Endometrium (tissue), 2 donors: ENCODE results near the gene OR2S2.

Experiments used
- FAIRE-seq: peaks from 2 replicates; lab custom pipeline; 2012; peaks lifted over from hg19 to GRCh38; lab: Jason Lieb, UNC
- donor health status: control.
- donor health status: control.

Gene OR2S2

DNA sequence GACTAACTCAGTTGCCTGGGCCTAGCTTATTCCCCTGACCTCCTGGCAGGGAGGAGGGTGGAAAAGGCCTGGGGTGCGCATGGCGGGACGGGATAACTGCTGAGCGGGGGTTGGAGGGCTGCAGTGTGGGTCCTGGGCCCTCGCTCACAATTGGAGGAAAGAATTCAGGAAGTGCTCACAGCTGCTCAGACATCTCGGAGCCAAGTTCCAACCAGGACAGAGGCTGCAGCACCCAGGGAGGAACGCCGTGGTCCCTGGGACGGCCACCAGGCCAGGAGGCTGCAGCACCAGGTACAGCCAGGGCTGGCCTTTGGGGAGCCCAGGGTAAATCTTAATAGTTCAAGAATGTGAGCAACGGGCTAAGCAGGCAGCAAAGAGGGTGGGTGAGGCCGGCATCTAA lies 48.7 kb downstream of the OR2S2 start, which contains the start of gene SPAAR:
TSS of gene SPAAR (plus strand) at position 217 of the 400 bp plus-strand sequence. CDS start 974 bp downstream, outside the sequence.
- no peak for FAIRE-seq

DNA sequence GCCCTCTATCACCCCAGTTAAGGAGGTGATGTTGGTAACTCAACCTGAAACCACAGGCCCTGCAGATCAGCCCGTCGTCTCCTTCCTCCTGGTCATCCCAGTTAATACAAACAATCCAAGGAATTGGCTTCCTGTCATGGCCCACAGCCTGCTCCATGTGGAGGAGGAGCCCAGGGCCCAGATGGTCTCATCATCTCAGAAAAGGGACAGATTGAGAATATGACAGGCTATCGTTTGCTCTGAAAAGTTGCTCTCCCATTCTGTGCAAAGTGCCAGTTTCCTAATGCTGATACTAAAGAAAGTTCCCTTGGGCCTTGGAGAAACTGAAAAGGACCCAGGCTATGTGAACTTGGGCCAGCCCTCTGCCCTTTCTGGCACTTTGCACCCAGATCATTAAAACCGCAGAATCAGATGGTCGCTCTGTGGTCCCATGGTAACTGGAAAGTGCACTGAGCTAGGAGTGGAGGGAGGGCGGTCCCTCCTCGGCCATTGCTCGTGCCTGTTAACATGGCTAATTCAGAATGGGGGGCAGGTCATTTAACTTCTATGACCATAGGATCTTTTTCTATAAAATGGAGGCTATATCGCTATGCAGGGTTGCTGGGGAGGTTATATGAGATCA lies 49.3 kb downstream of the OR2S2 start:
- no peak for FAIRE-seq

DNA sequence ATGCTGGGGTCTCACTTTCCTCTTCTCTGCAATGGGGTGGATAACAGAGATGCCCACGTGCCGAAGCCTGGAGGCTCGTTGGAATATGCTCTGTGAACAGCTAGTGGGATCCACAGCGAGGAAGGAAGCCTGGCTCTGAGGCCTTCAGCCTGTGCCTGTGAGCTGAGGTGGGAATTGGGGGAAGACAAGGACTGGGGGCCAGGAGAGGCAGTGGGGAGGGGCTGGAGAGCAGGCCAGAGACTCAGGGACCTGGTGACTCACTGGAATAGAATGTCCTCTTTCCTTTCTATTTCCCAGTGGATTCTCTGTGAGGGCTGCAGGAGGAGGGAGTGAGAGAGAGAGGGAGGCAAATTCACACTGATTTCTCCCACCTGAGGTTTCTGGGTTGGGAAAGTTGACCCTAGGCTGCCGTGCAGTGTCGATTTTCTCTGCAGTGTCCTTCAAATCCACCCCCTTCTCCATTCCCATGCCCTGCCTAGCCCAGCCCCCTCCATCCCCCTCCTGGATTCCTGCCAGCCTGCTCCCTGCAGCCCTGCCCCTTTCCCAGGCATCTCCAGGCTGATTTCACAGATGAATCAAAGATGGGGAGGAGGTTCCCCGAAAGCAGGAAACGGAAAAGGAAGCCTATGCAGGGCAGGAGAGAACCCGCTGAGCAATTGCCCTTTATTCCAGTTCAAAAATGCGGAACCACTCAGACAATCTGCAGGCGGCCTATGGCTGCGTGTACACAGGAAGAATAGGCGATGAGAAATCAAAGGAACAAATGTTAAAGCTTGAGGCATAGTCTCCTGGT lies 50.0 kb downstream of the OR2S2 start:
- no peak for FAIRE-seq
